Measurements from ENCODE around the gene SULT1B1.

Gene SULT1B1

GRCh38 chr4:69780141-69780540 lies 19.7 kb upstream of the SULT1B1 start:
- Histone ChIP-seq H3K27ac (ENCODE audit: low read depth, low read length) (no peak overlapping the region), H3K9me3 (ENCODE audit: insufficient read depth, low read length) (no peaks in the 10 kb centered on the region), H3K79me2 (ENCODE audit: insufficient read depth, low read length) (no peaks in the 10 kb centered on the region), H3K36me3 (ENCODE audit: low read length) (no peaks in the 10 kb centered on the region), H2AFZ (ENCODE audit: low read depth, low read length, severe bottlenecking) (no peak overlapping the region), H3K4me2 (ENCODE audit: low read depth, low read length, poor library complexity, severe bottlenecking) (no peak overlapping the region), H3F3A (ENCODE audit: insufficient read depth) (no peaks in the 10 kb centered on the region), H3K9ac (ENCODE audit: low read length) (no peak overlapping the region), H3K4me3 (ENCODE audit: insufficient read depth, low read length, poor library complexity, severe bottlenecking) (no peak overlapping the region), H4K20me1 (ENCODE audit: low read depth, low read length) (no peaks in the 10 kb centered on the region), H3K27me3 (ENCODE audit: low read length) (no peaks in the 10 kb centered on the region), H3K9me2 (replicated peaks; ENCODE audit: insufficient read depth, low read length) (no peaks in the 10 kb centered on the region)
- no peak for TF ChIP-seq CTCF (IDR thresholded peaks at IDR 0.05; ENCODE audit: insufficient read depth, low read length, poor library complexity, severe bottlenecking)
- TF ChIP-seq EZH2phosphoT487 (conservative IDR thresholded peaks at IDR 0.05; ENCODE audit: low read length), result no peak

GRCh38 chr4:69776696-69777095 lies 16.3 kb upstream of the SULT1B1 start:
- no peaks in the 10 kb centered on the region for H3F3A ChIP-seq (ENCODE audit: insufficient read depth)
- H4K20me1 ChIP-seq (ENCODE audit: low read depth, low read length), result no peaks in the 10 kb centered on the region
- no peaks in the 10 kb centered on the region for H3K9me2 ChIP-seq (replicated peaks; ENCODE audit: insufficient read depth, low read length)
- no peaks in the 10 kb centered on the region for H3K36me3 ChIP-seq (ENCODE audit: low read length)
- no peak overlapping the region for H3K4me3 ChIP-seq (ENCODE audit: insufficient read depth, low read length, poor library complexity, severe bottlenecking)
- no peaks in the 10 kb centered on the region for H3K79me2 ChIP-seq (ENCODE audit: insufficient read depth, low read length)
- H3K27me3 ChIP-seq (ENCODE audit: low read length), result no peaks in the 10 kb centered on the region
- no peaks in the 10 kb centered on the region for H3K9me3 ChIP-seq (ENCODE audit: insufficient read depth, low read length)
- no peak overlapping the region for H3K27ac ChIP-seq (ENCODE audit: low read depth, low read length)
- no peak for TF ChIP-seq CTCF (IDR thresholded peaks at IDR 0.05; ENCODE audit: insufficient read depth, low read length, poor library complexity, severe bottlenecking)
- no peak for TF ChIP-seq EZH2phosphoT487 (conservative IDR thresholded peaks at IDR 0.05; ENCODE audit: low read length)
- H3K9ac ChIP-seq (ENCODE audit: low read length), result no peak overlapping the region
- H3K4me2 ChIP-seq (ENCODE audit: low read depth, low read length, poor library complexity, severe bottlenecking), result no peak overlapping the region
- H2AFZ ChIP-seq (ENCODE audit: low read depth, low read length, severe bottlenecking), result no peak overlapping the region

GRCh38 chr4:69775321-69775867 lies 15.0 kb upstream of the SULT1B1 start:
- Histone ChIP-seq H3K9ac (ENCODE audit: low read length) (no peak overlapping the region), H3K9me2 (replicated peaks; ENCODE audit: insufficient read depth, low read length) (no peaks in the 10 kb centered on the region), H3K9me3 (ENCODE audit: insufficient read depth, low read length) (no peaks in the 10 kb centered on the region), H3K79me2 (ENCODE audit: insufficient read depth, low read length) (no peaks in the 10 kb centered on the region), H3K27ac (ENCODE audit: low read depth, low read length) (no peak overlapping the region), H3F3A (ENCODE audit: insufficient read depth) (no peaks in the 10 kb centered on the region), H3K36me3 (ENCODE audit: low read length) (no peaks in the 10 kb centered on the region), H3K27me3 (ENCODE audit: low read length) (no peaks in the 10 kb centered on the region), H4K20me1 (ENCODE audit: low read depth, low read length) (no peaks in the 10 kb centered on the region), H3K4me3 (ENCODE audit: insufficient read depth, low read length, poor library complexity, severe bottlenecking) (no peak overlapping the region), H2AFZ (ENCODE audit: low read depth, low read length, severe bottlenecking) (no peak overlapping the region), H3K4me2 (ENCODE audit: low read depth, low read length, poor library complexity, severe bottlenecking) (no peak overlapping the region)
- TF ChIP-seq EZH2phosphoT487 (conservative IDR thresholded peaks at IDR 0.05; ENCODE audit: low read length) (no peak), CTCF (IDR thresholded peaks at IDR 0.05; ENCODE audit: insufficient read depth, low read length, poor library complexity, severe bottlenecking) (no peak)

All from SU-DHL-6 (cell line).